Ovary (tissue), 9 donors: ENCODE results near the gene SULT2B1. TPM values are rescaled to one million over a fixed set of nuclear protein-coding genes. Genes with fewer than 3 reads are reported as not detected.

Source experiments
- DNase-seq, 5 donors: peaks; one replicate each; pipeline ENCODE4 v3.0.0-alpha.2; 2019 to 2020
- H3K27ac ChIP-seq, 2 donors: fragments of 200-600 bp; one replicate each; pipeline versions ENCODE4 v1.5.1 to v1.8.0; 2019 to 2022
- H3K27me3 ChIP-seq: fragments of 200-600 bp; one replicate; pipeline ENCODE4 v1.8.0; 2022
- H3K36me3 ChIP-seq: fragments of 200-600 bp; sonication (generic); one replicate; pipeline ENCODE4 v1.5.1; 2019
- H3K4me1 ChIP-seq: one replicate; pipeline ENCODE4 v1.8.1; 2013; ENCODE audit warnings: mild to moderate bottlenecking, moderate library complexity; ENCODE audit not compliant: insufficient read depth
- H3K4me3 ChIP-seq: fragments of 200-600 bp; sonication (generic); one replicate; pipeline ENCODE4 v1.5.1; 2017
- H3K9me3 ChIP-seq, 2 donors: fragments of 200-600 bp in 1 of 2; sonication (generic) in 1 of 2; one replicate each; pipeline versions ENCODE4 v1.5.1 to v1.8.1; 2013 to 2019; ENCODE audit warnings: mild to moderate bottlenecking in 1 of 2, moderate library complexity in 1 of 2
- EP300 ChIP-seq: sonication (generic); formaldehyde crosslinking; IDR thresholded peaks from one replicate; pipeline ENCODE4 v1.6.1; 2017; ENCODE audit warnings: antibody characterized with exemption
- POLR2A ChIP-seq: fragments of 450-650 bp; IDR thresholded peaks from one replicate; pipeline ENCODE4 v1.6.1; 2017; ENCODE audit warnings: antibody characterized with exemption, mild to moderate bottlenecking, moderate library complexity
- WGBS, 3 donors: extraction: QIAGEN DNeasy Blood & Tissue Kit in 1 of 3; methylation state at CpG; one replicate each; pipeline versions ENCODE4 v1.1.5 to v1.1.7; 2013 to 2017; 5-methylcytosine and 5-hydroxymethylcytosine counted together
- intact Hi-C, 4 donors: fragments of 100-400 bp; cut with DNase I; formaldehyde crosslinking; loops; one replicate each; pipeline versions ENCODE4 v1.11.0 to v1.15.1; 2022 to 2023
- polyA plus RNA-seq, 2 donors: library from polyadenylated mRNA; stranded (reverse); fragments of 200-250 nt in 1 of 2; fragments of 350-450 nt in 1 of 2; fragmentation: Illumina TruSeq in 1 of 2; extraction: RNeasy Lipid Tissue Mini Kit (QIAGEN cat#74804) in 1 of 2; gene quantifications; one replicate each; pipeline ENCODE4 v1.2.3, GENCODE V29; 2013 to 2014
- total RNA-seq, 7 donors: library from RNA; depleted of rRNA in 2 of 7; stranded (reverse); fragments of >200 nt in 2 of 7; fragmentation: NEBNext Ultra II Directional in 3 of 7; extraction: Animal tissue kit (Norgen Biotek cat#: 25700) in 3 of 7; gene quantifications; one replicate each; pipeline versions ENCODE4 v1.1.0 to v1.2.4, GENCODE V29; 2016 to 2023
- TF ChIP-seq, protein P1 (sequence below), 3 donors: fragments of 450-650 bp in 2 of 3; fragments of 200-600 bp in 1 of 3; IDR thresholded peaks; one replicate each; pipeline versions ENCODE4 v1.5.1 to v1.8.0; 2016 to 2022; ENCODE audit warnings: antibody characterized with exemption in 3 of 3, mild to moderate bottlenecking in 1 of 3
- donor health status: DM: no; HTN: no; CAD: no; lungs with moderate emphysema.
- donor health status: DM: no; HTN: no; CAD: no.
- donor health status: Bipolar disorder and iron deficiency.
- donor health status: DM: yes; HTN: yes; CAD: no.
- donor health status: DM: no; HTN: no; CAD: no.
- donor health status: DM: yes; HTN: yes; CAD: no.

Gene SULT2B1
- total and polyA plus RNA-seq, 9 donors: 0.10 to 0.20 TPM; not detected in 7

DNA sequence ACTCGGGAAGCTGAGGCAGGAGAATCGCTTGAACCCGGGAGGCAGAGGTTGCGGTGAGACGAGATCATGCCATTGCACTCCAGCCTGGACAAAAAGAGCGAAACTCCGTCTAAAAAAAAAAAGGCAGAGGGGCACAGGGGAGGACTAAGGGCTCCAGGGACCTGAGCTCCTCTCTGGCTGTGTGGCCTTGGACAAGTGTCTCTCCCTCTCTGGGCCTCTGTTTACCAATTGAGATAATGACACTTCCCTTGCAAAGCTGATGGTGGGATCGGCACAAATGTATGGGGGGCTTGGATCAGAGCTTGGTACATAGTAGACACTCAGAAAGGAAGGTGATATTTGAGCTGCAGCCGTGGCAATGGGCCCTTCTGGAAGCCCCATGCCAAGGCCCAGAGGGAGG is 43.2 kb downstream of the SULT2B1 start:
- intact Hi-C loops: loop anchor here in 2 of 4 donors (10.0 kb wide), 1 partner anchor 100 kb away; no protein-coding TSS in a partner anchor
- no peak for TF ChIP-seq EP300
- no peak for TF ChIP-seq POLR2A
- TF ChIP-seq, protein P1, sequence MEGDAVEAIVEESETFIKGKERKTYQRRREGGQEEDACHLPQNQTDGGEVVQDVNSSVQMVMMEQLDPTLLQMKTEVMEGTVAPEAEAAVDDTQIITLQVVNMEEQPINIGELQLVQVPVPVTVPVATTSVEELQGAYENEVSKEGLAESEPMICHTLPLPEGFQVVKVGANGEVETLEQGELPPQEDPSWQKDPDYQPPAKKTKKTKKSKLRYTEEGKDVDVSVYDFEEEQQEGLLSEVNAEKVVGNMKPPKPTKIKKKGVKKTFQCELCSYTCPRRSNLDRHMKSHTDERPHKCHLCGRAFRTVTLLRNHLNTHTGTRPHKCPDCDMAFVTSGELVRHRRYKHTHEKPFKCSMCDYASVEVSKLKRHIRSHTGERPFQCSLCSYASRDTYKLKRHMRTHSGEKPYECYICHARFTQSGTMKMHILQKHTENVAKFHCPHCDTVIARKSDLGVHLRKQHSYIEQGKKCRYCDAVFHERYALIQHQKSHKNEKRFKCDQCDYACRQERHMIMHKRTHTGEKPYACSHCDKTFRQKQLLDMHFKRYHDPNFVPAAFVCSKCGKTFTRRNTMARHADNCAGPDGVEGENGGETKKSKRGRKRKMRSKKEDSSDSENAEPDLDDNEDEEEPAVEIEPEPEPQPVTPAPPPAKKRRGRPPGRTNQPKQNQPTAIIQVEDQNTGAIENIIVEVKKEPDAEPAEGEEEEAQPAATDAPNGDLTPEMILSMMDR (IDR thresholded peaks at IDR 0.05): no peak
- Histone ChIP-seq H3K27ac (no peak overlapping the region), H3K4me3 (no peak overlapping the region), H3K9me3 (no peaks in the 10 kb centered on the region), H3K4me1 (no peaks in the 10 kb centered on the region), H3K36me3 (no peaks in the 10 kb centered on the region), H3K27me3 (no peaks in the 10 kb centered on the region)
- 83 to 89% (median 86%) methylated on average over 9 of the region's 9 CpGs for WGBS, 3 donors
- DNase-seq: no peak

DNA sequence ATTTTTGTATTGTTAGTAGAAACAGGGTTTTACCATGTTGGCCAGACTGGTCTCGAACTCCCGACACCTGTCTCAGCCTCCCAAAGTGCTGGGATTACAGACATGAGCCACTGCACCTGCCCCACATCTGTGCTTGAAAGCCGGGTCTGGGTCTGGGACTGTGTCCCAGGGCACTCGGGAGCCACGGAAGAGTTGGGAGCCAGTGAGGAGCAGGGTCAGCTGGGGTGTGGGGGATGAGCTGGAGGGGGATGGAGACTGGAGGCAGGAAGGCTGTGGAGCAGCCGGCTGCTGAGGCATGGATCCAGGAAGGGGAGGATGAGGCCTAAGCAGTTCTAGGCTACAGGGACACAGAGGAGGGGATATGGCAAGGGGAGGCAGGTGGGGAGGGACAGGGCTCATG is 43.9 kb downstream of the SULT2B1 start:
- Histone ChIP-seq H3K36me3 (no peaks in the 10 kb centered on the region), H3K27ac (no peak overlapping the region), H3K4me1 (no peaks in the 10 kb centered on the region), H3K4me3 (no peak overlapping the region), H3K9me3 (no peaks in the 10 kb centered on the region), H3K27me3 (no peaks in the 10 kb centered on the region)
- 40 to 42% (median 42%) methylated on average over 6 of the region's 6 CpGs for WGBS, 3 donors
- no peak for DNase-seq
- intact Hi-C loops: loop anchor here in 2 of 4 donors (10.0 kb wide), 1 partner anchor 101 kb away; no protein-coding TSS in a partner anchor
- no peak for TF ChIP-seq POLR2A
- TF ChIP-seq, protein P1 (IDR thresholded peaks at IDR 0.05): no peak
- TF ChIP-seq EP300: no peak

DNA sequence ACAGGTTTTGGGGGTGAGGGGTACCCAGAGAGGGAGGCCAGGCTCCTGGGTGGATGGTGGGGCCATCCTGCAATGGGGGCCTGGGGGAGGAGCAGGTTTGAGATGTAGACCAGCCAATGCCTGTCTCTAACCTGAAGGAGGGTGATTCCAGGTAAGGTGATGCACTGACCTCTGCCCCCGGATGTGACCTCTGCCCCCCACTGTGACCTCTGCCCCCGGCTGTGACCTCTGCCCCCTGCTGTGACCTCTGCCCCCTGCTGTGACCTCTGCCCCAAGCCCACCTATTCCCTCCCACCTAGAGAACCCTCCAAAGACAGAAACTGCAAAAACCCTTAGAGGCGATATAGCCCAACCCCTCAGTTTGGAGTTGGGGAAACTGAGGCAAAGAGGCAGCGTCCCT is 44.3 kb downstream of the SULT2B1 start:
- Histone ChIP-seq H3K9me3 (no peaks in the 10 kb centered on the region), H3K27me3 (no peaks in the 10 kb centered on the region), H3K27ac (no peak overlapping the region), H3K4me1 (no peaks in the 10 kb centered on the region), H3K4me3 (no peak overlapping the region), H3K36me3 (no peaks in the 10 kb centered on the region)
- no peak for DNase-seq
- WGBS, 3 donors: 66 to 69% (median 68%) methylated on average over 4 of the region's 4 CpGs
- intact Hi-C loops: loop anchor here in 2 of 4 donors (10.0 kb wide), 1 partner anchor 101 kb away; no protein-coding TSS in a partner anchor
- TF ChIP-seq POLR2A (no peak), EP300 (no peak)
- TF ChIP-seq, protein P1 (IDR thresholded peaks at IDR 0.05): no peak

DNA sequence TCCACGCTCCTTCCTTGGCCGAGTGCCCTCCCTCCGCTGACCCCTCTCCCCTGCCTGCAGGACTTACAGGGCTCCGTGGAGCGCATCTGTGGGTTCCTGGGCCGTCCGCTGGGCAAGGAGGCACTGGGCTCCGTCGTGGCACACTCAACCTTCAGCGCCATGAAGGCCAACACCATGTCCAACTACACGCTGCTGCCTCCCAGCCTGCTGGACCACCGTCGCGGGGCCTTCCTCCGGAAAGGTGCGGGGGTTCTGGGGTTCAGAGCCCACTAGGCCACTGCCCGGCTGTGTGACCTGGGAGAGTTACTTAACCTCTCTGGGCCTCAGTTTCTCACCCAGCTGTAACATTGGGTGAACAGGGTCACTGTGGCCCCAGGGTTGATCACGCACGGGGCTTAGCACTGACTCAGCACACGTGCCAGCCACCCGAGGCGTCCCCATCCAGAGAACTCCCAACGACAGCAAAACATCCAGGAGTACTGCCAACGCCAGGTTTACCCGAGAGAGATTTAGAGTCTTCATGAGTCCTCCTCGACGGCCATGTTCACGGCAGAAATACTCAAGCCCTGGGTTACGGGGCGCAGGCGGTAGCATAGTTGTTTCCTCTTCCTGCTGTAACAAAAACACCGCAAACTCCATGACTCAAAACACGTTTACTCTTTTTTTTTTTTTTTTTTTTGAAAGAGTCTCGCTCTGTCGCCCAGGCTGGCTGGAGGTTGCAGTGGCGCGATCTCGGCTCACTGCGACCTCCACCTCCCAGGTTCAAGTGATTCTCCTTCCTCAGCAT is 44.9 kb downstream of the SULT2B1 start:
- H3K9me3 ChIP-seq: no peaks in the 10 kb centered on the region
- no peak overlapping the region for H3K4me3 ChIP-seq
- H3K4me1 ChIP-seq: no peaks in the 10 kb centered on the region
- no peaks in the 10 kb centered on the region for H3K36me3 ChIP-seq
- 73 to 81% (median 78%) methylated on average over 39 of the region's 39 CpGs for WGBS, 3 donors
- no peak for DNase-seq
- H3K27ac ChIP-seq: no peak overlapping the region
- intact Hi-C loops: loop anchor here in 2 of 4 donors (10.0 kb wide), 1 partner anchor 102 kb away; no protein-coding TSS in a partner anchor
- TF ChIP-seq POLR2A (no peak), EP300 (no peak)
- TF ChIP-seq, protein P1 (IDR thresholded peaks at IDR 0.05): no peak
- H3K27me3 ChIP-seq: no peaks in the 10 kb centered on the region
